Astrocyte (in vitro differentiated cells and primary cell): ENCODE measurements around the gene PHAF1. TPM values are rescaled to one million over a fixed set of nuclear protein-coding genes. Genes with fewer than 3 reads are reported as not detected.

Experiments
- DNase-seq: peaks from one replicate; pipeline ENCODE4 v3.0.0-alpha.2; 2010; ENCODE audit warnings: low read depth
- FAIRE-seq: peaks from 2 replicates; lab custom pipeline; 2011; peaks lifted over from hg19 to GRCh38; lab: Jason Lieb, UNC
- H2AFZ ChIP-seq: 2 replicates; pipeline ENCODE4 v1.6.0; 2012; ENCODE audit warnings: low read depth, low read length, inconsistent platforms
- H3K27ac ChIP-seq: 2 replicates; pipeline ENCODE4 v1.5.1; 2011; ENCODE audit warnings: low read depth, low read length, inconsistent platforms
- H3K27me3 ChIP-seq: 2 replicates; pipeline ENCODE4 v1.6.0; 2011; ENCODE audit warnings: low read length, inconsistent platforms; ENCODE audit not compliant: insufficient read depth
- H3K36me3 ChIP-seq: 2 replicates; pipeline ENCODE4 v1.5.1; 2011; ENCODE audit warnings: low read length, inconsistent platforms; ENCODE audit not compliant: insufficient read depth
- H3K4me1 ChIP-seq: 2 replicates; pipeline ENCODE4 v1.5.1; 2011; ENCODE audit warnings: low read length, inconsistent platforms; ENCODE audit not compliant: insufficient read depth
- H3K4me2 ChIP-seq: 2 replicates; pipeline ENCODE4 v1.6.0; 2012; ENCODE audit warnings: low read length, inconsistent platforms
- H3K4me3 ChIP-seq: 2 replicates; pipeline ENCODE4 v1.5.1; 2011; ENCODE audit warnings: low read depth, mild to moderate bottlenecking, low read length, inconsistent platforms; ENCODE audit not compliant: insufficient read depth
- H3K79me2 ChIP-seq: 2 replicates; pipeline ENCODE4 v1.6.0; 2012; ENCODE audit warnings: mild to moderate bottlenecking, low read length, inconsistent platforms; ENCODE audit not compliant: insufficient read depth
- H3K9ac ChIP-seq: 2 replicates; pipeline ENCODE4 v1.6.0; 2012; ENCODE audit warnings: mild to moderate bottlenecking, low read length, inconsistent platforms
- H3K9me3 ChIP-seq: 2 replicates; pipeline ENCODE4 v1.5.1; 2012; ENCODE audit warnings: low read depth, mild to moderate bottlenecking, low read length, inconsistent platforms; ENCODE audit not compliant: insufficient read depth
- H4K20me1 ChIP-seq: 2 replicates; pipeline ENCODE4 v1.6.0; 2012; ENCODE audit warnings: low read length, inconsistent platforms; ENCODE audit not compliant: insufficient read depth
- H3K27ac Mint-ChIP-seq: one replicate; pipeline ENCODE4 v1.8.0; 2021; ENCODE audit warnings: mild to moderate bottlenecking, mixed read lengths; ENCODE audit not compliant: unreplicated experiment
- H3K27me3 Mint-ChIP-seq: one replicate; pipeline ENCODE4 v1.8.0; 2021; ENCODE audit warnings: low read depth, mixed read lengths; ENCODE audit not compliant: unreplicated experiment
- H3K36me3 Mint-ChIP-seq: one replicate; pipeline ENCODE4 v1.8.0; 2021; ENCODE audit warnings: low read depth, mixed read lengths; ENCODE audit not compliant: unreplicated experiment
- H3K4me1 Mint-ChIP-seq: one replicate; pipeline ENCODE4 v1.8.0; 2021; ENCODE audit warnings: low read depth, mixed read lengths; ENCODE audit not compliant: unreplicated experiment
- H3K4me3 Mint-ChIP-seq: one replicate; pipeline ENCODE4 v1.8.0; 2021; ENCODE audit warnings: mild to moderate bottlenecking, moderate library complexity, mixed read lengths; ENCODE audit not compliant: unreplicated experiment
- H3K9me3 Mint-ChIP-seq: one replicate; pipeline ENCODE4 v1.8.0; 2021; ENCODE audit warnings: mild to moderate bottlenecking, mixed read lengths; ENCODE audit not compliant: unreplicated experiment
- EZH2 ChIP-seq: IDR thresholded peaks from 2 replicates; pipeline ENCODE4 v1.6.1; 2012; ENCODE audit warnings: mild to moderate bottlenecking, low read length, inconsistent platforms; ENCODE audit not compliant: insufficient read depth
- total RNA-seq: library from RNA; stranded (reverse); gene quantifications from 2 replicates; pipeline ENCODE4 v1.2.1, GENCODE V29; 2021
- TF ChIP-seq, protein P1 (sequence below): IDR thresholded peaks from 2 replicates; pipeline ENCODE4 v1.5.1; 2011; ENCODE audit warnings: low read depth, mild to moderate bottlenecking, inconsistent platforms, low read length, moderate library complexity; ENCODE audit not compliant: insufficient read depth

Gene PHAF1
- total RNA-seq, 1 donor from 2014 or later, result 17.1 TPM

DNA sequence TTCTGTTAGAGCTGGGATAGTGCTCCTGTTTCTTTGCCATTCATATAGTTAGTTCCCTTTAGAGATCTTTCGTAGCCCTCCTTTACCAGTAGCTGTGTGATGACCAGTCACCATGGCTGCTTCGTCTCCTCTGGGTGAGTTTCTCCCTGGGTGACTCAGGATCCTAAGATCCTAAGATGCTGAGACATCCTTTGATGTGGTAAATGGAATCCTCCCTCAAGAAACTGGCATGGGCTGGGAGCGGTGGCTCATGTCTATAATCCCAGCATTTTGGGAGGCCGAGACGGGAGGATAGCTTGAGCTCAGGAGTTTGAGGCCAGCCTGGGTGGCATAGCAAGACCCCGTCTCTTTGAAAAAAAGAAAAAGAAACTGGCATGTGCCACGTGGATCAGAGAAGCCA is 5.9 kb downstream of the PHAF1 start:
- Histone ChIP-seq H3K27ac (peak overlapping the region; percentile 80), H3K79me2 (peaks cover 73% of the 10 kb centered on the region), H4K20me1 (peaks cover 51% of the 10 kb centered on the region), H2AFZ (no peak overlapping the region), H3K27me3 (no peaks in the 10 kb centered on the region), H3K9ac (peak overlapping the region; percentile 55), H3K4me2 (peak overlapping the region; percentile 66), H3K36me3 (peaks cover 4% of the 10 kb centered on the region), H3K4me1 (peaks cover 14% of the 10 kb centered on the region), H3K4me3 (no peak overlapping the region), H3K9me3 (no peaks in the 10 kb centered on the region)
- Mint-ChIP-seq H3K27ac (peak overlapping the region; percentile 89), H3K36me3 (peaks cover 12% of the 10 kb centered on the region), H3K4me1 (peaks cover 31% of the 10 kb centered on the region), H3K9me3 (no peaks in the 10 kb centered on the region), H3K27me3 (no peaks in the 10 kb centered on the region), H3K4me3 (no peak overlapping the region)
- no peak for FAIRE-seq
- DNase-seq, result peak; percentile 90
- TF ChIP-seq, protein P1, sequence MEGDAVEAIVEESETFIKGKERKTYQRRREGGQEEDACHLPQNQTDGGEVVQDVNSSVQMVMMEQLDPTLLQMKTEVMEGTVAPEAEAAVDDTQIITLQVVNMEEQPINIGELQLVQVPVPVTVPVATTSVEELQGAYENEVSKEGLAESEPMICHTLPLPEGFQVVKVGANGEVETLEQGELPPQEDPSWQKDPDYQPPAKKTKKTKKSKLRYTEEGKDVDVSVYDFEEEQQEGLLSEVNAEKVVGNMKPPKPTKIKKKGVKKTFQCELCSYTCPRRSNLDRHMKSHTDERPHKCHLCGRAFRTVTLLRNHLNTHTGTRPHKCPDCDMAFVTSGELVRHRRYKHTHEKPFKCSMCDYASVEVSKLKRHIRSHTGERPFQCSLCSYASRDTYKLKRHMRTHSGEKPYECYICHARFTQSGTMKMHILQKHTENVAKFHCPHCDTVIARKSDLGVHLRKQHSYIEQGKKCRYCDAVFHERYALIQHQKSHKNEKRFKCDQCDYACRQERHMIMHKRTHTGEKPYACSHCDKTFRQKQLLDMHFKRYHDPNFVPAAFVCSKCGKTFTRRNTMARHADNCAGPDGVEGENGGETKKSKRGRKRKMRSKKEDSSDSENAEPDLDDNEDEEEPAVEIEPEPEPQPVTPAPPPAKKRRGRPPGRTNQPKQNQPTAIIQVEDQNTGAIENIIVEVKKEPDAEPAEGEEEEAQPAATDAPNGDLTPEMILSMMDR, result no peak
- no peak for TF ChIP-seq EZH2

DNA sequence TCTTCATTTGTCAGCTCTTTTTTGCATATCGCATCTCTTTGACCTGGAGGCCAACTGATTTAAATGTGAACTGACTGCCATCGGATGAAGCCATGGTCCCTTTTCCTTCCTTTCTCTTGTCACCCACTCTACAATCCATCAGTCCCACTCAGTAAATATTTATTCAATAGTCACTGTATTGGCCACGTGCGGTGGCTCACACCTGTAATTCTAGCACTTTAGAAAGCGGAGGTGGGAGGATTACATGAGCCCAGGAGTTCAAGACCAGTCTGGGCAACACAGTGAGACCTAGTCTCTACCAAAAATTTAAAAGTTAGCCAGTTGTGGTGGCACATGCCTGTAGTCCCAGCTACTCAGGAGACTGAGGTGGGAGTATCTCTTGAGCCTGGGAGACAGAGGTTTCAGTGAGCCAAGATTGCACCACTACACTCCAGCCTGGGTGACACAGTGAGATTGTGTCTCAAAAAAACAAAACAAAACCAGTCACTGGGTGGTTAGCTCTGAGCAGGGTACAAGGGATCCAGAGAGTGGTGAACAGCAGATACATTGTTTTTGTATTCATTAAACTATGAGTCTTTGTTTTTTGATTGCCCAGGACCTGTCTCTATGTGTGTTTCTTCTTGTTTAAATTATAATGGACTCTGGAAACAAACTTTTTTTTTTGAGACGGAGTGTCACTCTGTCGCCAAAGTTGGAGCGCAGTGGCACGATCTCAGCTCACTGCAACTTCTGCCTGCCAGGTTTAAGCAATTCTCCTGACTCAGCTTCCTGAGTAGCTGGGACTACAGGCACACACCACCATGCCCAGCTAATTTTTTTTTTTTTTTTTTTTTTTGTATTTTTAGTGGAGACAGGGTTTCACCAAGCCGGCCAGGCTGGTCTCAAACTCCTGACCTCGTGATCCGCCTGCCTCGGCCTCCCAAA is 6.9 kb downstream of the PHAF1 start:
- TF ChIP-seq EZH2, result no peak
- TF ChIP-seq, protein P1, result no peak
- no peaks in the 10 kb centered on the region for H3K27me3 Mint-ChIP-seq
- no peaks in the 10 kb centered on the region for H3K27me3 ChIP-seq
- H3K4me1 ChIP-seq, result peaks cover 9% of the 10 kb centered on the region
- H3K4me1 Mint-ChIP-seq, result peaks cover 25% of the 10 kb centered on the region
- peaks cover 63% of the 10 kb centered on the region for H3K79me2 ChIP-seq
- H3K9ac ChIP-seq, result no peak overlapping the region
- DNase-seq (no peak), FAIRE-seq (no peak)
- H3K9me3 ChIP-seq, result no peaks in the 10 kb centered on the region
- peaks cover 11% of the 10 kb centered on the region for H3K36me3 Mint-ChIP-seq
- peaks cover 8% of the 10 kb centered on the region for H3K36me3 ChIP-seq
- H3K4me3 Mint-ChIP-seq, result no peak overlapping the region
- H3K4me2 ChIP-seq, result no peak overlapping the region
- H3K27ac Mint-ChIP-seq, result peak overlapping the region; percentile 89
- no peak overlapping the region for H2AFZ ChIP-seq
- no peak overlapping the region for H3K4me3 ChIP-seq
- no peak overlapping the region for H3K27ac ChIP-seq
- peaks cover 49% of the 10 kb centered on the region for H4K20me1 ChIP-seq
- no peaks in the 10 kb centered on the region for H3K9me3 Mint-ChIP-seq

DNA sequence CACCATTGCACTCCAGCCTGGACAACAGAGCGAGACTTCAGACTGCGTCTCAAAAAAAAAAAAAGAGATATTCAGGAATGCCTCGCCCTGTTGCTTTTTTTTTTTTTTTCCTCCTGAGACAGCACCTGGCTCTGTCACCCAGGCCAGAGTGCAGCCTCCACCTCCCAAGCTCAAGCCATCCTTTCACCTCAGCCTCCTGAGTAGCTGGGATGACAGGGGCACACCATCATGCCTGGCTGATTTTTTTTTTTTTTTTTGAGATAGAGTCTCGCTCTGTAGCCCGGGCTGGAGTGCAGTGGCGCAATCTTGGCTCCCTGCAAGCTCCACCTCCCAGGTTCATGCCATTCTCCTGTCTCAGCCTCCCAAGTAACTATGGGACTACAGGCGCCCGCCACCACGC is 8.0 kb downstream of the PHAF1 start:
- H3K27ac ChIP-seq, result no peak overlapping the region
- H3K9ac ChIP-seq, result no peak overlapping the region
- FAIRE-seq (no peak), DNase-seq (no peak)
- H3K9me3 ChIP-seq, result no peaks in the 10 kb centered on the region
- H3K36me3 ChIP-seq, result peaks cover 10% of the 10 kb centered on the region
- H3K36me3 Mint-ChIP-seq, result peaks cover 13% of the 10 kb centered on the region
- H3K27me3 ChIP-seq, result no peaks in the 10 kb centered on the region
- peaks cover 40% of the 10 kb centered on the region for H4K20me1 ChIP-seq
- H3K4me3 ChIP-seq, result no peak overlapping the region
- H3K9me3 Mint-ChIP-seq, result no peaks in the 10 kb centered on the region
- H3K27ac Mint-ChIP-seq, result no peak overlapping the region
- H3K4me2 ChIP-seq, result no peak overlapping the region
- H3K79me2 ChIP-seq, result peaks cover 52% of the 10 kb centered on the region
- no peaks in the 10 kb centered on the region for H3K27me3 Mint-ChIP-seq
- peaks cover 23% of the 10 kb centered on the region for H3K4me1 Mint-ChIP-seq
- no peak overlapping the region for H3K4me3 Mint-ChIP-seq
- H2AFZ ChIP-seq, result no peak overlapping the region
- no peak for TF ChIP-seq EZH2
- TF ChIP-seq, protein P1, result no peak
- H3K4me1 ChIP-seq, result peaks cover 9% of the 10 kb centered on the region
